T-helper 1 cell treated with Interleukin-12 subunit alpha and Interleukin-12 subunit beta and Interleukin-4 antibody, amounts not matched to agents 30 μg/mL and 1 μg/mL, for 36 hours (primary cell): Measurements from ENCODE around the gene SLC7A10.

Experiments
- H3K27ac Mint-ChIP-seq: one replicate; pipeline ENCODE4 v1.8.0; 2021; ENCODE audit warnings: mild to moderate bottlenecking, mixed read lengths
- H3K27me3 Mint-ChIP-seq: one replicate; pipeline ENCODE4 v1.8.0; 2021; ENCODE audit warnings: low read depth, mixed read lengths
- H3K36me3 Mint-ChIP-seq: one replicate; pipeline ENCODE4 v1.8.0; 2021; ENCODE audit warnings: low read depth, mixed read lengths
- H3K4me1 Mint-ChIP-seq: one replicate; pipeline ENCODE4 v1.8.0; 2021; ENCODE audit warnings: low read depth, mixed read lengths
- H3K4me3 Mint-ChIP-seq: one replicate; pipeline ENCODE4 v1.8.0; 2021; ENCODE audit warnings: mild to moderate bottlenecking, moderate library complexity, mixed read lengths
- H3K9me3 Mint-ChIP-seq: one replicate; pipeline ENCODE4 v1.8.0; 2021; ENCODE audit warnings: mixed read lengths

SLC7A10 gene

GRCh38 chr19:33248553-33248953 is 22.9 kb upstream of the SLC7A10 start:
- Mint-ChIP-seq H3K4me3 (no peak overlapping the region), H3K36me3 (no peaks in the 10 kb centered on the region), H3K4me1 (no peaks in the 10 kb centered on the region), H3K27me3 (peaks cover 3% of the 10 kb centered on the region), H3K27ac (no peak overlapping the region), H3K9me3 (peaks cover 10% of the 10 kb centered on the region)

GRCh38 chr19:33248104-33248503 is 22.5 kb upstream of the SLC7A10 start:
- peaks cover 10% of the 10 kb centered on the region for H3K9me3 Mint-ChIP-seq
- no peaks in the 10 kb centered on the region for H3K4me1 Mint-ChIP-seq
- no peak overlapping the region for H3K4me3 Mint-ChIP-seq
- H3K27ac Mint-ChIP-seq = no peak overlapping the region
- no peaks in the 10 kb centered on the region for H3K36me3 Mint-ChIP-seq
- H3K27me3 Mint-ChIP-seq = peaks cover 3% of the 10 kb centered on the region

- Mint-ChIP-seq H3K27me3 (peaks cover 3% of the 10 kb centered on the region), H3K36me3 (no peaks in the 10 kb centered on the region), H3K4me1 (no peaks in the 10 kb centered on the region), H3K4me3 (no peak overlapping the region), H3K9me3 (peaks cover 10% of the 10 kb centered on the region), H3K27ac (no peak overlapping the region)
These were observed 21.8 kb upstream of the SLC7A10 start for GRCh38 chr19:33247441-33247819.

- H3K4me1 Mint-ChIP-seq = no peaks in the 10 kb centered on the region
- peaks cover 3% of the 10 kb centered on the region for H3K27me3 Mint-ChIP-seq
- H3K27ac Mint-ChIP-seq = no peak overlapping the region
- H3K4me3 Mint-ChIP-seq = no peak overlapping the region
- H3K36me3 Mint-ChIP-seq = no peaks in the 10 kb centered on the region
- H3K9me3 Mint-ChIP-seq = peaks cover 10% of the 10 kb centered on the region
These were observed 21.2 kb upstream of the SLC7A10 start for GRCh38 chr19:33246709-33247440.

- H3K27me3 Mint-ChIP-seq = peaks cover 3% of the 10 kb centered on the region
- no peak overlapping the region for H3K4me3 Mint-ChIP-seq
- no peaks in the 10 kb centered on the region for H3K36me3 Mint-ChIP-seq
- no peaks in the 10 kb centered on the region for H3K4me1 Mint-ChIP-seq
- no peak overlapping the region for H3K27ac Mint-ChIP-seq
- peaks cover 10% of the 10 kb centered on the region for H3K9me3 Mint-ChIP-seq
These were observed 20.5 kb upstream of the SLC7A10 start for GRCh38 chr19:33245948-33246708.

GRCh38 chr19:33242911-33243310 is 17.3 kb upstream of the SLC7A10 start:
- no peak overlapping the region for H3K4me3 Mint-ChIP-seq
- no peaks in the 10 kb centered on the region for H3K36me3 Mint-ChIP-seq
- no peaks in the 10 kb centered on the region for H3K4me1 Mint-ChIP-seq
- H3K27me3 Mint-ChIP-seq = peaks cover 3% of the 10 kb centered on the region
- no peak overlapping the region for H3K27ac Mint-ChIP-seq
- H3K9me3 Mint-ChIP-seq = peaks cover 10% of the 10 kb centered on the region

GRCh38 chr19:33242131-33242530 is 16.5 kb upstream of the SLC7A10 start:
- Mint-ChIP-seq H3K9me3 (peaks cover 10% of the 10 kb centered on the region), H3K27ac (no peak overlapping the region)

GRCh38 chr19:33241530-33242101 is 16.0 kb upstream of the SLC7A10 start:
- Mint-ChIP-seq H3K9me3 (peaks cover 10% of the 10 kb centered on the region), H3K4me3 (no peak overlapping the region), H3K27ac (no peak overlapping the region), H3K27me3 (peaks cover 3% of the 10 kb centered on the region), H3K36me3 (no peaks in the 10 kb centered on the region), H3K4me1 (no peaks in the 10 kb centered on the region)

More at GRCh38 chr19:33242131-33242530, 16.5 kb upstream of the SLC7A10 start:
- H3K36me3 Mint-ChIP-seq = no peaks in the 10 kb centered on the region
- peaks cover 3% of the 10 kb centered on the region for H3K27me3 Mint-ChIP-seq
- no peaks in the 10 kb centered on the region for H3K4me1 Mint-ChIP-seq
- no peak overlapping the region for H3K4me3 Mint-ChIP-seq

- no peak overlapping the region for H3K27ac Mint-ChIP-seq
- H3K4me3 Mint-ChIP-seq = no peak overlapping the region
- H3K4me1 Mint-ChIP-seq = no peaks in the 10 kb centered on the region
- H3K9me3 Mint-ChIP-seq = peaks cover 10% of the 10 kb centered on the region
- peaks cover 3% of the 10 kb centered on the region for H3K27me3 Mint-ChIP-seq
- H3K36me3 Mint-ChIP-seq = no peaks in the 10 kb centered on the region
These were observed 15.5 kb upstream of the SLC7A10 start for GRCh38 chr19:33241091-33241529.

- no peaks in the 10 kb centered on the region for H3K4me1 Mint-ChIP-seq
These were observed 14.6 kb upstream of the SLC7A10 start for GRCh38 chr19:33240181-33240771.

GRCh38 chr19:33239223-33239975 is 13.7 kb upstream of the SLC7A10 start:
- no peak overlapping the region for H3K27ac Mint-ChIP-seq
- no peaks in the 10 kb centered on the region for H3K27me3 Mint-ChIP-seq
- H3K4me3 Mint-ChIP-seq = no peak overlapping the region
- no peaks in the 10 kb centered on the region for H3K36me3 Mint-ChIP-seq
- no peaks in the 10 kb centered on the region for H3K4me1 Mint-ChIP-seq
- H3K9me3 Mint-ChIP-seq = no peaks in the 10 kb centered on the region

More at GRCh38 chr19:33240181-33240771, 14.6 kb upstream of the SLC7A10 start:
- H3K9me3 Mint-ChIP-seq = peaks cover 6% of the 10 kb centered on the region
- no peaks in the 10 kb centered on the region for H3K36me3 Mint-ChIP-seq
- no peak overlapping the region for H3K27ac Mint-ChIP-seq
- peaks cover 3% of the 10 kb centered on the region for H3K27me3 Mint-ChIP-seq
- H3K4me3 Mint-ChIP-seq = no peak overlapping the region

GRCh38 chr19:33238481-33239149 is 13.0 kb upstream of the SLC7A10 start:
- H3K9me3 Mint-ChIP-seq = no peaks in the 10 kb centered on the region
- no peaks in the 10 kb centered on the region for H3K4me1 Mint-ChIP-seq
- H3K36me3 Mint-ChIP-seq = no peaks in the 10 kb centered on the region
- no peak overlapping the region for H3K4me3 Mint-ChIP-seq
- H3K27me3 Mint-ChIP-seq = no peaks in the 10 kb centered on the region
- no peak overlapping the region for H3K27ac Mint-ChIP-seq

- H3K27me3 Mint-ChIP-seq = no peaks in the 10 kb centered on the region
- H3K36me3 Mint-ChIP-seq = no peaks in the 10 kb centered on the region
- H3K27ac Mint-ChIP-seq = no peak overlapping the region
- H3K4me1 Mint-ChIP-seq = no peaks in the 10 kb centered on the region
- H3K4me3 Mint-ChIP-seq = no peak overlapping the region
- H3K9me3 Mint-ChIP-seq = no peaks in the 10 kb centered on the region
These were observed 11.2 kb upstream of the SLC7A10 start for GRCh38 chr19:33236696-33237390.
